PC-3 (cell line): Measurements from ENCODE around the gene C1orf141. TPM values are rescaled to one million over a fixed set of nuclear protein-coding genes. Genes with fewer than 3 reads are reported as not detected.

Source experiments
- ATAC-seq: fragments of 200-7000 bp; cut with Tn5 transposase; 2 replicates; pipeline ENCODE4 v1.9.1; 2020; ENCODE audit warnings: mild to moderate bottlenecking, moderate library complexity
- BruUV-seq: library from RNA; stranded (reverse); fragments of 400-500 nt; replicated peaks from 2 replicates; lab custom pipeline; 2021; lab: Mats Ljungman, UMichigan
- CTCF ChIA-PET: fragments of 300-600 bp; sonication (Branson Sonifier 250); formaldehyde crosslinking; loops from one replicate; lab custom pipeline; 2022; ENCODE audit warnings: antibody characterized with exemption; lab: Charles Lee
- POLR2A ChIA-PET: fragments of 300-600 bp; sonication (Branson Sonifier 250); formaldehyde crosslinking; loops from one replicate; lab custom pipeline; 2022; ENCODE audit warnings: antibody characterized with exemption; ENCODE audit not compliant: unreplicated experiment; lab: Charles Lee
- DNase-seq: peaks from one replicate; pipeline ENCODE4 v3.0.0-alpha.2; 2015
- H2AFZ ChIP-seq: fragments of 300-600 bp; sonication (generic); 2 replicates; pipeline ENCODE4 v1.6.0; 2016; ENCODE audit warnings: antibody characterized with exemption, low read length
- H3F3A ChIP-seq: fragments of 300-600 bp; sonication (generic); one replicate; pipeline ENCODE4 v1.6.0; 2017; ENCODE audit warnings: antibody characterized with exemption, low read length, control low read depth, mild to moderate bottlenecking; ENCODE audit not compliant: unreplicated experiment
- H3K27ac ChIP-seq: fragments of 300-600 bp; sonication (generic); 2 replicates; pipeline ENCODE4 v1.5.1; 2016; ENCODE audit warnings: mild to moderate bottlenecking, low read length
- H3K27me3 ChIP-seq: fragments of 300-600 bp; sonication (generic); 2 replicates; pipeline ENCODE4 v1.6.1; 2016; ENCODE audit warnings: low read length, mixed read lengths
- H3K36me3 ChIP-seq: fragments of 300-600 bp; sonication (generic); 2 replicates; pipeline ENCODE4 v1.6.1; 2016; ENCODE audit warnings: low read depth, mixed run types, low read length, mixed read lengths
- H3K4me1 ChIP-seq: fragments of 300-600 bp; sonication (generic); 2 replicates; pipeline ENCODE4 v1.5.1; 2016; ENCODE audit warnings: low read length; ENCODE audit not compliant: insufficient read depth
- H3K4me2 ChIP-seq: fragments of 300-600 bp; sonication (generic); 2 replicates; pipeline ENCODE4 v1.6.0; 2016; ENCODE audit warnings: low read length
- H3K4me3 ChIP-seq: fragments of 300-600 bp; sonication (generic); 2 replicates; pipeline ENCODE4 v1.5.1; 2016; ENCODE audit warnings: mild to moderate bottlenecking, low read length, mixed read lengths
- H3K79me2 ChIP-seq: fragments of 300-600 bp; sonication (generic); 2 replicates; pipeline ENCODE4 v1.6.1; 2017; ENCODE audit warnings: low read length, mixed read lengths
- H3K9ac ChIP-seq: fragments of 300-600 bp; sonication (generic); 2 replicates; pipeline ENCODE4 v1.6.0; 2016; ENCODE audit warnings: mild to moderate bottlenecking, low read length
- H3K9me2 ChIP-seq: fragments of 300-600 bp; sonication (generic); replicated peaks from 2 replicates; pipeline ENCODE4 v1.6.1; 2016; ENCODE audit warnings: mixed run types, low read length, mixed read lengths
- H3K9me3 ChIP-seq: fragments of 300-600 bp; sonication (generic); 2 replicates; pipeline ENCODE4 v1.6.1; 2016; ENCODE audit warnings: low read length, mixed read lengths
- H4K20me1 ChIP-seq: fragments of 300-600 bp; sonication (generic); 2 replicates; pipeline ENCODE4 v1.6.1; 2016; ENCODE audit warnings: low read length, mixed read lengths
- CTCF ChIP-seq: fragments of 300-600 bp; sonication (generic); conservative IDR thresholded peaks from 2 replicates; pipeline ENCODE4 v1.5.1; 2017; ENCODE audit warnings: antibody characterized with exemption, low read depth, mild to moderate bottlenecking, low read length
- EZH2 ChIP-seq: fragments of 300-600 bp; sonication (generic); IDR thresholded peaks from one replicate; pipeline ENCODE4 v1.6.1; 2017; ENCODE audit warnings: antibody characterized with exemption, mild to moderate bottlenecking, low read length; ENCODE audit not compliant: unreplicated experiment
- EZH2phosphoT487 ChIP-seq: fragments of 300-600 bp; sonication (generic); IDR thresholded peaks from 2 replicates; pipeline ENCODE4 v1.6.1; 2018; ENCODE audit warnings: mild to moderate bottlenecking, antibody characterized with exemption, low read length, borderline replicate concordance
- intact Hi-C: fragments of 100-400 bp; cut with micrococcal nuclease; formaldehyde crosslinking; loops from 2 replicates; pipeline ENCODE4 v1.9.0; 2023
- total RNA-seq: library from RNA; depleted of rRNA; stranded (reverse); fragments of >200 nt; gene quantifications from 2 replicates; pipeline ENCODE4 v1.2.3, GENCODE V29; 2014

The C1orf141 gene
- total RNA-seq, 1 experiment from 2014 or later, result not detected

DNA sequence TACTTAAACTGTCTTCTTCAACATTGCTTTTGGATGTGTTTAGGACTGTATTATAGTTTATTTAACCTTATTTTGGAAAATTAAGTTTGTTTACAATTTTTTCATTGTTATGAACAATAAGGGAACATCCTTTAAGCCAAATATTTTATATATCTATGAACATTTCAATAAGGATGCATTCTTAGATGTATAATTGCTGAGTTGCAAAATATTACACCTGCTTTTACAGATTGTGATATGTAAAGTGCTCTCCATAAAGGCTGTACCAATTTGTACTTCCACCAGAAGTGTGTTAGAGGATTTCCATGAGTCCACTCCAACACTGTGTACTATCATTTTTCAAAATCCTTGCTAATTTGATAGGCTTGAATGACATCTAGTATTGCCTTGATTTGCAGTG lies 39.2 kb upstream of the C1orf141 start:
- DNase-seq, result no peak
- H3K9ac ChIP-seq, result no peak overlapping the region
- TF ChIP-seq EZH2phosphoT487 (no peak), EZH2 (no peak), CTCF (no peak)
- ChIA-PET CTCF (no interaction called here), POLR2A (no interaction called here)
- H3K27me3 ChIP-seq, result no peaks in the 10 kb centered on the region
- no peaks in the 10 kb centered on the region for H3F3A ChIP-seq
- H3K79me2 ChIP-seq, result no peaks in the 10 kb centered on the region
- no peaks in the 10 kb centered on the region for H3K4me1 ChIP-seq
- BruUV-seq, result no TSS peak
- intact Hi-C loops, result no loop called here
- no peaks in the 10 kb centered on the region for H3K9me2 ChIP-seq
- no peak overlapping the region for H3K4me2 ChIP-seq
- H2AFZ ChIP-seq, result no peak overlapping the region
- H3K27ac ChIP-seq, result no peak overlapping the region
- no peaks in the 10 kb centered on the region for H4K20me1 ChIP-seq
- H3K9me3 ChIP-seq, result no peaks in the 10 kb centered on the region
- no peaks in the 10 kb centered on the region for H3K36me3 ChIP-seq
- H3K4me3 ChIP-seq, result no peak overlapping the region
- ATAC-seq, result no peak

DNA sequence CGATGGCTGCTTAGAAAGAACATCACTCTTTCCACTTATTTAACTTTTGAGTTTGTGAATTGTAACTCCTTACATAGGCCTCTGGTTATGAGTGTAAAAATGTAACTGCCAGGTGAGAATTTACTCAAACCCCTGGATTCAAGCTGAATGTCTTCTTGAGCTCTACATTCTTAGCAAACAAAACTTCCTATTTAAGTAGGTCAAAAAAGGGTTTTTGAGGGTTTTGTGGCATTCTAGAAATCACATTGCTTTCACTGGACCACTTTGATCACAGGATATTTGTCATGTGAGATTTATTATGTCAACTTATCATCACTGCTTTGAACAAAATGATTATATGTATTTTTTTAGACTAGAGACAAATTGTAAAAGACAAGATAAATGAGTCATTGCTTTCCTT lies 37.2 kb upstream of the C1orf141 start:
- Histone ChIP-seq H3K9me2 (no peaks in the 10 kb centered on the region), H3K79me2 (no peaks in the 10 kb centered on the region), H4K20me1 (no peaks in the 10 kb centered on the region), H3K9ac (no peak overlapping the region), H3F3A (no peaks in the 10 kb centered on the region), H3K9me3 (no peaks in the 10 kb centered on the region), H3K4me3 (no peak overlapping the region), H2AFZ (no peak overlapping the region), H3K4me1 (no peaks in the 10 kb centered on the region), H3K27me3 (no peaks in the 10 kb centered on the region), H3K27ac (no peak overlapping the region), H3K36me3 (no peaks in the 10 kb centered on the region), H3K4me2 (no peak overlapping the region)
- CTCF ChIA-PET, result no interaction called here
- ATAC-seq (no peak), DNase-seq (no peak)
- intact Hi-C loops, result no loop called here
- no TSS peak for BruUV-seq
- TF ChIP-seq EZH2phosphoT487 (no peak), CTCF (no peak), EZH2 (no peak)
- POLR2A ChIA-PET, result interaction anchor here (0.7 kb wide), 1 partner anchor 18 kb away, joined by 3 read pairs; no protein-coding TSS in a partner anchor

DNA sequence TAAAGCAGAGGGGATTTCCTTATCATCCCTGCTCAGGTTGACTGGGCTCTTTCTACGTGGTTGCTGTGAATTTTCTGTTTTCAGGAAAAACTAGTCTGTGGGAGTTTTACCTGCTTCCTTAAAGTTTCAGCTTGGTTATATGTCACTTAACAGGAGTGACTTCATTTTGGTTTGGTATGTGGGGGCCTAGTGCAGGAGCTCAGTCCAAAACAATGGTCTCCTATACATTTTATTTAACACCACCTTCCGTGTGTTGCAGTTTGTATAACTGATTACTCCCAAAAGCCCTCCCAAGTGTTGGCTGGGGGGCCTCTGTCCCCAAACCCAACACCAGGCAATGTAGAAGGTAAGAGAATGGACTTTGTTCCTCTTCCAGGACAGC lies 36.8 kb upstream of the C1orf141 start:
- Histone ChIP-seq H3K4me2 (no peak overlapping the region), H3K36me3 (no peaks in the 10 kb centered on the region), H3K9me2 (no peaks in the 10 kb centered on the region), H3K27me3 (no peaks in the 10 kb centered on the region), H3K9ac (no peak overlapping the region), H3K4me1 (no peaks in the 10 kb centered on the region), H3K4me3 (no peak overlapping the region), H4K20me1 (no peaks in the 10 kb centered on the region), H3K79me2 (no peaks in the 10 kb centered on the region), H3K9me3 (no peaks in the 10 kb centered on the region), H3F3A (no peaks in the 10 kb centered on the region), H2AFZ (no peak overlapping the region), H3K27ac (no peak overlapping the region)
- ChIA-PET POLR2A (interaction anchor here (0.7 kb wide), 1 partner anchor 18 kb away, joined by 3 read pairs; no protein-coding TSS in a partner anchor), CTCF (no interaction called here)
- BruUV-seq, result no TSS peak
- ATAC-seq, result no peak
- TF ChIP-seq EZH2 (no peak), EZH2phosphoT487 (no peak), CTCF (no peak)
- intact Hi-C loops, result no loop called here
- DNase-seq, result no peak
